Measurements from ENCODE around the gene HSD17B2.

The HSD17B2 gene

GRCh38 chr16:82050909-82051357 lies 15.9 kb downstream of the HSD17B2 start:
- DNase-seq (ENCODE audit: low spot score): no peak

DNA sequence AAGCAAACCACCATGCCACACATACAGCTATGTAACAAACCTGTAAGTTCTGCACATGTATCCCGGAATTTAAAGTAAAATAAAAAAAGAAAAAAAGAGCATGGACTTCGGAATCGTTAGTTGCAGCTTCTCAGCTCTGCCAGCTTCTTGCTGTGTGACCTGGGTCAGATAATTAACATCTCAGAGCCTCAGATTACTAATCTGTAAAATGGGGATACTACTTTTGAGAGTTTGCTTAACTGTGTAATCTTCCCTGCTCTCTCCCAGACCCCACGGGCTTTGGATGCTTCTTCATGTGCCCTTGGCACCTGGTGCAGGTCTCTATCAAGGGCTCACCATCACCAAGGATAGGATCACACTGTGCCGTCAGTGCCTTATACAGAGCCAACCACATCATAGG lies 16.6 kb downstream of the HSD17B2 start:
- DNase-seq (ENCODE audit: low spot score): no peak

DNA sequence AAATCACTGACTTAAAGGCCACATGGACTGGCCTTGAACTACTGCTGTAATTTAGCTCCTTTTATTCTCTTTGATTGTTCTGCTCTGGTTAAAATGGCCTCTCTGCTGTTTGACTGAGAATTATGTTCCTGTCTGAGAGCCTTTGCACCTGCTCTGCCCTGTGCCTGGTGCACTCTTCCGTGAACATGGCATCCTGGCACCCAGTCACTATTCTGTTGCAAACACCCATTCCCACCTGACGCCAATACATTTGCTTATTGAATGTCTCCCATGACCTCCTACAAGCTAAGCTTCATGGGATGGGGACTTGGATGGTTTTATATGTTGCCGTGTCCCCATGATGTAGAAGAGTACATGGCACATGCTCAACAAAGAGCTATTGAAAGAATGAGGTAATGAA lies 20.1 kb downstream of the HSD17B2 start:
- DNase-seq (ENCODE audit: low spot score): no peak

DNA sequence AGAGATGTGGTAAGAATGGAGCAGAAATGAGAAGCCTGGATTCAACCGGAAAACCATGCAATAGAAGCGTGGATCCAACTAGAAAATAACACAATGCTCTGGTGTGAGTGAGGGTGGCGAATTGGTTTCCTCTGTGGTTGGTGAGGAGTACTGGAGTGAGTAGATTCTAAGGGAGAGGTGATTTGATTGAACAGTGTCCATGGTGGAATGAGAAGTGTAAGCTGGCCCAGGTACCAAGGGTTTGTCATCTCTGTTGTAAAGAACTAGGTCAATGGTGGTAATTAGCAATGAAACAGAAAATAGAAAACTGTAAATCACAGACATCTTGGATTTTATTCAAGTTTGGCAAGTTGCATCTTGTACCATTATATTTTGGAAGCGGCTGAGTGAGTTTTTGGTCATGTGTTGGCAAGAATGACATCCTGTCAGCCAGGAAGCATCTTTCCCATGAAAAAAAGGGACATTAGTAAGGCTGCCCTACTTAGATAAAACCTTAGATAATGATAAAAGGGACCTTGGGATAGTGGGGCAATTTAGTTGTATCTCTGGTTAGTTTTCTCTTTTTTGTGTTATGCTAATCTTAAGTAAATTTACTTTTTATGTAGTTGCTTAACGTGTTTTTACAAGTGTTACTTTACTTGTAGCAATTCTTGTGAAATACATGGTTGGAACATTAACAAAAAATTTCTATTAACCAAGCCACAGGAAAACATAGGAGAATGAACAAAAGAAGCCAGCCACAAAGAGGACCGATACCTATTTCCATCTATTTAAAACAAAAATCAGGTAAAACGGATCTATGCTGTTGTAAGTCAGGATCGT lies 20.9 kb downstream of the HSD17B2 start:
- DNase-seq (ENCODE audit: low spot score): no peak

GRCh38 chr16:82056550-82056896 lies 21.5 kb downstream of the HSD17B2 start:
- DNase-seq (ENCODE audit: low spot score): no peak

GRCh38 chr16:82059161-82059982 lies 24.3 kb downstream of the HSD17B2 start:
- no peak for DNase-seq (ENCODE audit: low spot score)

GRCh38 chr16:82059983-82060421 lies 24.9 kb downstream of the HSD17B2 start:
- no peak for DNase-seq (ENCODE audit: low spot score)

GRCh38 chr16:82061861-82062525 lies 26.9 kb downstream of the HSD17B2 start:
- no peak for DNase-seq (ENCODE audit: low spot score)

DNA sequence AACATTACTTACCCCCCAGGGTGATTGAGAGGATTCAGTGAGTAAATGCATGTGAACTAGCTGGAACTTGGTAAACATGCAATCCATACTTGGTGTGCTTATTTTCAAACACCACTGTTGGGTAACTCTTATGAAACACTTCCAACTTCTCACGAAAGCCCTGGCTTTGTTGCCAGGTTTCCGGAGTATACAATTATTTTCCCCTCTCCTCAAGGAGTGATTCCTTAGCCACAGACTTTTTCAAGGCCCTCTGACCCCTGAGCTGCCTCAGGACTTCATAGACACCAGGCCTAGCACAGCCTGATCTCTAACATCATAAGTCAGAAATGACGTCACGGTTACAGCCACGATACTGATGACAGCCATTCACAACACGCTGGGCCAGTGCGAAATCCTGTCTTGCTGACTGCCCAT lies 27.6 kb downstream of the HSD17B2 start:
- DNase-seq (ENCODE audit: low spot score): no peak

DNA sequence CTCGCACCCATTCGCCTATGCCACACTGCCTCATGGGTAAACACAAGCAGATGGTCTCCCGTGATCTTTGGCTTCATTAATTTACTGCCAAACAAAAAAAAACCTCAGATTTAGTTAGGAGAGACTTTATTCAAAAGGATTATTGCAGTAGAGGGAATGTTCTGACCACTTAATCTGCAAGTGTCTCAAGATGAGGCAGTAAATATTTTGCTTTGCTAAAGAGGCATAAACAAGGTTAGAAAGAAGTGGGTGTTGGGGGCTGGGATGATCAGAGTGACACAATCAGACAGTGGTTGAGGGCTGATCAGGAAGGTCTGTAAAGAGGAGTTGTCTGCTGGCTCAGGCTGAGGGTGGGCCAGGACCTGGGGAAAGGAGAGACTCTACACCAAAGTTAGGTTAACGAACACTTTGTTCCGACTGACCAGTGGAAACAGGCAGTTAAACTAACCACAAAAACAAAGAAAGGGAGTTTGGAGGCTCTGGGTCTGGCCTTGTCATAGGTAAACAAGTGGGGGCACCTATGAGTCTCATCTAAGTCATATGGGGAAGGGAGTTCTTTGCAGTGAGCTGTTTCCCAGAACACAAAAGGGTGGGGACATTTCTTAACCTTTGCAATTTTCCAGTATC lies 28.5 kb downstream of the HSD17B2 start:
- DNase-seq (ENCODE audit: low spot score): no peak

- DNase-seq (ENCODE audit: low spot score): no peak
These were observed 32.2 kb downstream of the HSD17B2 start for GRCh38 chr16:82067042-82067803.

- no peak for DNase-seq (ENCODE audit: low spot score)
These were observed 32.8 kb downstream of the HSD17B2 start for GRCh38 chr16:82067804-82068325.

DNA sequence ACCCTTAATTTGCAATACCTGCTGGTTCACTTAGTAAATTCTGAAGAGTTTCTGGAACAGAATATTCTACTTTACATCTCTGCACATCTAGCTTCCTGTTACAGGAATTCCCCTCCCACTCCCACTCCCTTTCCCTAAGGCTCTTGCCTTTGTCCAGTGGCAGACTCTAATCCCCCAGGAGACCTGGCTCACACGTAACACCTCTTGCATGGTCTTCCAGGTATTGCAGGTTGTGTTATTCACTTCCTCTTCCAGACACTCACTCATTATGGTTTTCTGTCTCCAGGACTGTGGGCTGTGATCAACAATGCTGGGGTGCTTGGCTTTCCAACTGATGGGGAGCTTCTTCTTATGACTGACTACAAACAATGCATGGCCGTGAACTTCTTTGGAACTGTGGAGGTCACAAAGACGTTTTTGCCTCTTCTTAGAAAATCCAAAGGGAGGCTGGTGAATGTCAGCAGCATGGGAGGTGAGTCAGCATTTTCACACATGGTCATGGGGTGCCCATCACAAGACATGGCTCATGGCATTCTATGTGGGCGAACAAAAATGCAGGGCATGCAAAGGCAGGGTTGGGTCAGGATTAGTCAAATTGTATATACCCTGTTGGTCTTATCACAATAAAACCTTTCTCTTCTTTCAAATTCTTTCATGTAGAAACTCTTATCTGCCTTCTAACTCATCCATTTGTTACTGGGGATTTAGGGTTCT lies 35.8 kb downstream of the HSD17B2 start:
- DNase-seq (ENCODE audit: low spot score): no peak

- no peak for DNase-seq (ENCODE audit: low spot score)
These were observed 36.4 kb downstream of the HSD17B2 start for GRCh38 chr16:82071421-82071820.

DNA sequence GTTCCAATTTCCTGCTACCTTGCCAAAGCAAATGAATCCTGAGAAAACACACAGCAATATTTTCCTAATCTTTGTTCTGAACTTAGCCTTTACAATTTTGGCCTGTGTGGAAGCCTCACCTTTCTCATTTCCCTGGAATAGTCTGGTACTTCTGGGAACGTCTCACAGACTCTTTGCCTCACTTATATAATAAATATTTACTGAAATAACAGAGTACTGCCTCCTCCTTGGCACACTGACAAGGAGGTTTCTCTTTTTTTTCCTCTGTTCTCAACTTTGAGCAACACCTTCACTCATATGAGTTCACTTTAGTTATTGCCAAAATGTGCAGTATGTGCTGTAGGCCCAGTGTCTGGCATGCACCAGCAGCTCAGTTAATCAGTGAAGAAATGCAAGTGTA lies 37.3 kb downstream of the HSD17B2 start:
- no peak for DNase-seq (ENCODE audit: low spot score)

GRCh38 chr16:82074019-82074558 lies 39.0 kb downstream of the HSD17B2 start:
- no peak for DNase-seq (ENCODE audit: low spot score)

- no peak for DNase-seq (ENCODE audit: low spot score)
These were observed 43.1 kb downstream of the HSD17B2 start for GRCh38 chr16:82078125-82078524.

DNA sequence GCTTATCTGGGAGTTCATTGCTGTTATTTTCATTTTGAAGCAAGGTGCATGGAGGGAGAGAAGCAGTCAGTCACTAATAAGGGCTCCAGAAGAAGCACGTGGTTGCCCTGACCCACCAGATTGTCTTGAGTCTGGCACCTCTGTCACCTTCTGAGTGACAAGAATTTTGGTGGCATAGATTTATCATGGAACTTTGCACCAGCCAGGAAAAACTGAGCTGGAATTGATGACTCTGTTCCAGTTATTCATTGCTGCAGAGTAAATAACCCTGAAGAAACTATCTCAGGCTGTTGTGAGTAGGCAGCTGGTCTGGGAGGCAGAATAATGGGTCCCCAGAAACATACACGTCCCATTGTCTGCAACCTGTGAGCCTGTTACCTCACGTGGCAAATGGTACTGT lies 44.8 kb downstream of the HSD17B2 start:
- DNase-seq (ENCODE audit: low spot score): no peak

DNA sequence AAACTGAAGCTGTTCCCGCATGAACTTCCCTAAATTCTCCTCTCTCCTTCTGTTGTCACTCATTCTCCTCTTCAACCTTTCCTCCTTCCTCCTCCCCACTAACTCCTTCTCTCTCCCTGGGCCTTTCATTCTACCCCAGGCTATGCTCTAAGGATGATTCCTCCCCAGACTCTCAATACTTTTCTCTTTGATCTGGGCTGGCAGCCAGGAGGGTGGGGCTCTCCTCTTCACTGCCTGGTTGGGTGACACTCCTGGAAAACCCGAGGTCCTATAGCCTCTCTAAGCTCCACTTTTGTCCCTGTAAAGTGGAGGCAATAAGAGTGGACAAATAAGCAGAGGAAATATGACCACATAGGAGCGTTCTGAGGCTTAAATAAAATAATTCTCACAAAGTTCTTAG lies 46.2 kb downstream of the HSD17B2 start:
- no peak for DNase-seq (ENCODE audit: low spot score)

- DNase-seq (ENCODE audit: low spot score): no peak
These were observed 47.0 kb downstream of the HSD17B2 start for GRCh38 chr16:82082097-82082496.

Measured in CD4-positive, alpha-beta T cell treated with Interleukin-6 at 100 ng/mL for 8 hours (primary cell).